A673 (cell line): Measurements from ENCODE around the gene SVOPL.

Experiments used
- CTCF ChIP-seq: fragments of 300-800, 200-600 bp; sonication (generic); conservative IDR thresholded peaks from 2 replicates; pipeline ENCODE4 v1.5.1; 2017; ENCODE audit warnings: low read depth, mild to moderate bottlenecking, antibody characterized with exemption, low read length, moderate library complexity, mixed read lengths
- EZH2 ChIP-seq: fragments of 200-600 bp; sonication (generic); IDR thresholded peaks from 2 replicates; pipeline ENCODE4 v1.6.1; 2017; ENCODE audit warnings: borderline replicate concordance, low read depth, mild to moderate bottlenecking, mixed read lengths, antibody characterized with exemption, low read length; ENCODE audit not compliant: poor library complexity, severe bottlenecking

GRCh38 chr7:138584283-138584682, 116.9 kb downstream of the SVOPL start:
- TF ChIP-seq CTCF (no peak), EZH2 (no peak)
